ENCODE results near the gene DRC3.
"Not testable (repeated sequence)": the region's sequence is repeated elsewhere in the genome, so short reads cannot be mapped to it uniquely, and the experiment has no call there.

Gene DRC3

GRCh38 chr17:17994271-17995069, 21.8 kb downstream of the DRC3 start:
- no peak for DNase-seq (ENCODE audit: low spot score)

GRCh38 chr17:17995887-17996286, 23.2 kb downstream of the DRC3 start:
- not testable (repeated sequence) for DNase-seq (ENCODE audit: low spot score)

- no peak for DNase-seq (ENCODE audit: low spot score)
These were observed 26.3 kb downstream of the DRC3 start for GRCh38 chr17:17998934-17999333.

GRCh38 chr17:17999364-18000029, 26.8 kb downstream of the DRC3 start:
- DNase-seq (ENCODE audit: low spot score) = no peak

- DNase-seq (ENCODE audit: low spot score) = no peak
These were observed 27.4 kb downstream of the DRC3 start for GRCh38 chr17:18000030-18000408.

GRCh38 chr17:18002171-18002570, 29.5 kb downstream of the DRC3 start:
- no peak for DNase-seq (ENCODE audit: low spot score)

GRCh38 chr17:18004345-18004744, 31.7 kb downstream of the DRC3 start:
- no peak for DNase-seq (ENCODE audit: low spot score)

- no peak for DNase-seq (ENCODE audit: low spot score)
These were observed 32.2 kb downstream of the DRC3 start for GRCh38 chr17:18004884-18005305.

- DNase-seq (ENCODE audit: low spot score) = no peak
These were observed 32.8 kb downstream of the DRC3 start for GRCh38 chr17:18005496-18005895.

- DNase-seq (ENCODE audit: low spot score) = no peak
These were observed 34.0 kb downstream of the DRC3 start for GRCh38 chr17:18006495-18007239.

GRCh38 chr17:18008496-18009268, 36.0 kb downstream of the DRC3 start:
- no peak for DNase-seq (ENCODE audit: low spot score)

GRCh38 chr17:18009609-18010420, 37.2 kb downstream of the DRC3 start:
- no peak for DNase-seq (ENCODE audit: low spot score)

GRCh38 chr17:18011286-18011685, 38.6 kb downstream of the DRC3 start:
- no peak for DNase-seq (ENCODE audit: low spot score)

- DNase-seq (ENCODE audit: low spot score) = no peak
These were observed 41.3 kb downstream of the DRC3 start for GRCh38 chr17:18014006-18014405.

- no peak for DNase-seq (ENCODE audit: low spot score)
These were observed 42.9 kb downstream of the DRC3 start for GRCh38 chr17:18015593-18015992.

GRCh38 chr17:18016426-18016825, 43.8 kb downstream of the DRC3 start:
- DNase-seq (ENCODE audit: low spot score) = no peak

GRCh38 chr17:18017958-18018357, 45.3 kb downstream of the DRC3 start:
- DNase-seq (ENCODE audit: low spot score) = no peak

- DNase-seq (ENCODE audit: low spot score) = no peak
These were observed 45.8 kb downstream of the DRC3 start for GRCh38 chr17:18018411-18018921.

GRCh38 chr17:18019838-18020154, 47.1 kb downstream of the DRC3 start:
- DNase-seq (ENCODE audit: low spot score) = no peak

GRCh38 chr17:18020971-18021370, 48.3 kb downstream of the DRC3 start:
- no peak for DNase-seq (ENCODE audit: low spot score)

GRCh38 chr17:18021372-18021771, 48.7 kb downstream of the DRC3 start:
- no peak for DNase-seq (ENCODE audit: low spot score)
